Measurements from ENCODE around the gene IRAK2.

The IRAK2 gene

GRCh38 chr3:10187290-10187876 is 22.7 kb downstream of the IRAK2 start:
- no peak overlapping the region for H3K4me3 ChIP-seq
- no peak for DNase-seq
- peak overlapping the region in 1 of 2 donors; percentile 87 for H3K27ac ChIP-seq
- H3K36me3 ChIP-seq = peaks cover 0 to 9% (median 0%) of the 10 kb centered on the region in 3 donors
- no peaks in the 10 kb centered on the region for H3K27me3 ChIP-seq
- TF ChIP-seq, protein P1, sequence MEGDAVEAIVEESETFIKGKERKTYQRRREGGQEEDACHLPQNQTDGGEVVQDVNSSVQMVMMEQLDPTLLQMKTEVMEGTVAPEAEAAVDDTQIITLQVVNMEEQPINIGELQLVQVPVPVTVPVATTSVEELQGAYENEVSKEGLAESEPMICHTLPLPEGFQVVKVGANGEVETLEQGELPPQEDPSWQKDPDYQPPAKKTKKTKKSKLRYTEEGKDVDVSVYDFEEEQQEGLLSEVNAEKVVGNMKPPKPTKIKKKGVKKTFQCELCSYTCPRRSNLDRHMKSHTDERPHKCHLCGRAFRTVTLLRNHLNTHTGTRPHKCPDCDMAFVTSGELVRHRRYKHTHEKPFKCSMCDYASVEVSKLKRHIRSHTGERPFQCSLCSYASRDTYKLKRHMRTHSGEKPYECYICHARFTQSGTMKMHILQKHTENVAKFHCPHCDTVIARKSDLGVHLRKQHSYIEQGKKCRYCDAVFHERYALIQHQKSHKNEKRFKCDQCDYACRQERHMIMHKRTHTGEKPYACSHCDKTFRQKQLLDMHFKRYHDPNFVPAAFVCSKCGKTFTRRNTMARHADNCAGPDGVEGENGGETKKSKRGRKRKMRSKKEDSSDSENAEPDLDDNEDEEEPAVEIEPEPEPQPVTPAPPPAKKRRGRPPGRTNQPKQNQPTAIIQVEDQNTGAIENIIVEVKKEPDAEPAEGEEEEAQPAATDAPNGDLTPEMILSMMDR (IDR thresholded peaks at IDR 0.05) = no peak
- H3K4me1 ChIP-seq = peaks cover 0 to 65% (median 40%) of the 10 kb centered on the region in 4 donors
- no peaks in the 10 kb centered on the region for H3K9me3 ChIP-seq
- intact Hi-C loops (cut with DNase I; ENCODE audit: low total_unique reads) = no loop called here

DNA sequence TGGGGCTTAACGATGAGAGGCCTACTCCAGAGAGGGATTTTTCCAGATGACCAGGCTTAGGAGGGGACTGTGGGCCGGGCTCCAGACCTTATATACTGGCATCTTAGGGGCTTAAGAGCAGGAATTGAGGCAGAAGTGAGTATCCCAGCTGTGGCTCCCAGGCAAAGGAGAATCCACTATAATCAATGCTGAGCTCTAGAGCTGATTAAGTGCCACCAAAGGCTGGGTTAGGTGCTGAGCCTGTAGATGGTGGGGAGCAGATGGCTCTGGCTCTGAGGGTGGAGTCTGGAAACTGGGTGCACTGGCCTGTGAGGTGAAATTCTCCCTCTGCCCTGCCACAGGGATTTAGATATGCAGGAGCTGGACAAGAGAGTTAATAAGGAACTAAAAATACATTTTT is 23.2 kb downstream of the IRAK2 start:
- Histone ChIP-seq H3K4me3 (no peak overlapping the region), H3K27me3 (no peaks in the 10 kb centered on the region), H3K36me3 (peaks cover 0 to 9% (median 0%) of the 10 kb centered on the region in 3 donors), H3K4me1 (peaks cover 0 to 71% (median 46%) of the 10 kb centered on the region in 4 donors), H3K9me3 (no peaks in the 10 kb centered on the region), H3K27ac (peak overlapping the region in 1 of 2 donors; percentile 87)
- intact Hi-C loops (cut with DNase I; ENCODE audit: low total_unique reads) = no loop called here
- DNase-seq = no peak
- TF ChIP-seq, protein P1 (IDR thresholded peaks at IDR 0.05) = no peak

GRCh38 chr3:10188804-10189556 is 24.3 kb downstream of the IRAK2 start:
- no peaks in the 10 kb centered on the region for H3K9me3 ChIP-seq
- H3K27me3 ChIP-seq = no peaks in the 10 kb centered on the region
- peaks cover 0 to 2% (median 0%) of the 10 kb centered on the region in 3 donors for H3K36me3 ChIP-seq
- no peak overlapping the region for H3K4me3 ChIP-seq
- TF ChIP-seq, protein P1 (IDR thresholded peaks at IDR 0.05) = no peak
- H3K27ac ChIP-seq = peak overlapping the region; percentile 78 to 87
- H3K4me1 ChIP-seq = peaks cover 0 to 81% (median 56%) of the 10 kb centered on the region in 4 donors
- DNase-seq = no peak
- intact Hi-C loops (cut with DNase I; ENCODE audit: low total_unique reads) = no loop called here

DNA sequence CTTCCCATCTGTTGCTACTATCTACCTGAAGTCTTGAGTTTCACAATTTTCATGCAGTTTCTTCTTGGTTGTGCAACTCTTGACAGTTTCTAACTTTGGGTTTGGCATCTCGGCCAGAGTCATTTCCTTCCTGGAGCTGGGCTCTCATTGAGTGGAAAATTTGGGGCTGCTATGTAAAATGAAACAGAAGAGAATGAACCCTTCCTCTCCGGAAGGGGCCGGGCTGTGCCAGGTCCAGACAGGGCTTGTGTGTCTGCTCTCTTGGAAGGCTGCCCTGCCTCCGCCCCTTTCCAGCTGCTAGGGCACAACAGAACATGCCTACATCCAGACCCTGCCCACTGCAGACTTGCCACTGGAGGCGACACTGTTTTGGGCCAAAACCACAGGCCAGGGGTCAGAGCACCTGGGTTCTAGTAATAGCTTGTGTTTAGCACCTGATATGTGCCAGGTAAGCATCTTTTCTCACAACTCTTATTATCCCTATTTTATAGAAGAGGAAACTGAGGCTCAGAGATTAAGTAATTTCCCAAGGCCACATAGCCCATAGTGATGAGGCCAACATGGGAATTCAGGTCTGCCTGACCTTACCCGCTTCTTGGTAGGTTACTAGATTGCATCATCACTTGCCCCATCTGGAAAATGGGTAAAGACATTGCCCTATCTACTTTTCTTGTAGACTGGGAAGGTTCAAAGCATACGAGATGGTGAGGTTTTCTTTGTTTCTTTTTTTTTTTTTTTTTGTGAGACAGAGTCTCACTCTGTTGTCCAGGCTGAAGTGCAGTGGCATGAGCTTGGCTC is 25.0 kb downstream of the IRAK2 start:
- TF ChIP-seq, protein P1 (IDR thresholded peaks at IDR 0.05) = no peak
- peak; percentile 95 to 97 for DNase-seq
- peak overlapping the region; percentile 78 to 87 for H3K27ac ChIP-seq
- intact Hi-C loops (cut with DNase I; ENCODE audit: low total_unique reads) = no loop called here
- H3K36me3 ChIP-seq = no peaks in the 10 kb centered on the region
- no peaks in the 10 kb centered on the region for H3K27me3 ChIP-seq
- H3K4me3 ChIP-seq = no peak overlapping the region
- peaks cover 0 to 89% (median 64%) of the 10 kb centered on the region in 4 donors for H3K4me1 ChIP-seq
- H3K9me3 ChIP-seq = no peaks in the 10 kb centered on the region

GRCh38 chr3:10192953-10193691 is 28.4 kb downstream of the IRAK2 start:
- Histone ChIP-seq H3K4me3 (no peak overlapping the region), H3K27ac (peak overlapping the region; percentile 87 to 91), H3K36me3 (no peaks in the 10 kb centered on the region), H3K9me3 (no peaks in the 10 kb centered on the region), H3K27me3 (no peaks in the 10 kb centered on the region), H3K4me1 (peaks cover 0 to 82% (median 67%) of the 10 kb centered on the region in 4 donors)
- TF ChIP-seq, protein P1 (IDR thresholded peaks at IDR 0.05) = peak; percentile 26 to 34
- intact Hi-C loops (cut with DNase I; ENCODE audit: low total_unique reads) = no loop called here
- peak; percentile 34 to 74 for DNase-seq

Data from tibial artery (tissue), 4 donors.